Esophagus muscularis mucosa (tissue), 4 donors: Measurements from ENCODE around the gene PPIP5K1. TPM values are rescaled to one million over a fixed set of nuclear protein-coding genes. Genes with fewer than 3 reads are reported as not detected.

Experiments used
- DNase-seq: peaks from one replicate; pipeline ENCODE4 v3.0.0-alpha.2; 2017; ENCODE audit errors: extremely low spot score
- H3K27ac ChIP-seq, 4 donors: fragments of 200-600 bp; sonication (generic); replicated peaks in 1 of 4; 1 replicate in 3 of 4; 2 replicates in 1 of 4; pipeline ENCODE4 v1.5.1; 2016 to 2019; ENCODE audit warnings: mild to moderate bottlenecking in 1 of 4
- H3K27me3 ChIP-seq, 4 donors: fragments of 200-600 bp; sonication (generic); one replicate each; pipeline versions ENCODE4 v1.5.1 to v1.6.0; 2016 to 2019
- H3K36me3 ChIP-seq, 4 donors: fragments of 200-600 bp; sonication (generic); one replicate each; pipeline ENCODE4 v1.5.1; 2016 to 2019
- H3K4me1 ChIP-seq, 4 donors: fragments of 200-600 bp; sonication (generic); one replicate each; pipeline ENCODE4 v1.5.1; 2016 to 2019
- H3K4me3 ChIP-seq, 4 donors: fragments of 200-600 bp; sonication (generic); 1 replicate in 2 of 4; 2 replicates in 2 of 4; pipeline ENCODE4 v1.5.1; 2016 to 2019; ENCODE audit warnings: mild to moderate bottlenecking in 4 of 4, moderate library complexity in 1 of 4
- H3K9me3 ChIP-seq, 4 donors: fragments of 200-600 bp; sonication (generic); 1 replicate in 3 of 4; 2 replicates in 1 of 4; pipeline ENCODE4 v1.5.1; 2016 to 2019
- EP300 ChIP-seq: sonication (generic); formaldehyde crosslinking; IDR thresholded peaks from one replicate; pipeline ENCODE4 v1.6.1; 2017; ENCODE audit warnings: antibody characterized with exemption
- POLR2A ChIP-seq: fragments of 450-650 bp; IDR thresholded peaks from one replicate; pipeline ENCODE4 v1.6.1; 2017; ENCODE audit warnings: antibody characterized with exemption, moderate library complexity, mild to moderate bottlenecking, low read depth
- POLR2AphosphoS5 ChIP-seq, 2 donors: sonication (generic); formaldehyde crosslinking; IDR thresholded peaks; one replicate each; pipeline ENCODE4 v1.6.1; 2017; ENCODE audit warnings: antibody characterized with exemption in 2 of 2
- WGBS: methylation state at CpG from one replicate; pipeline ENCODE4 v1.1.5; 2018; 5-methylcytosine and 5-hydroxymethylcytosine counted together
- intact Hi-C: fragments of 100-400 bp; cut with DNase I; formaldehyde crosslinking; loops from one replicate; pipeline ENCODE4 v1.15.1; 2023
- total RNA-seq, 4 donors: library from RNA; depleted of rRNA; stranded (reverse); fragments of >200 nt; gene quantifications; one replicate each; pipeline versions ENCODE4 v1.1.0 to v1.2.1, GENCODE V29; 2016
- TF ChIP-seq, protein P1 (sequence below), 3 experiments: fragments of 200-600 bp in 2 of 3; fragments of 450-650 bp in 1 of 3; sonication (generic) in 2 of 3; IDR thresholded peaks; one replicate each; pipeline ENCODE4 v1.5.1; 2017 to 2019; ENCODE audit warnings: antibody characterized with exemption in 3 of 3, mild to moderate bottlenecking in 2 of 3, moderate library complexity in 1 of 3

The PPIP5K1 gene
- total RNA-seq, 4 donors from 2014 or later, result 9.8 to 73.4 (median 23.3) TPM

- 10% methylated on average over 10 of the region's 18 CpGs for WGBS
- Histone ChIP-seq H3K9me3 (no peaks in the 10 kb centered on the region), H3K4me1 (peaks cover 32 to 49% (median 45%) of the 10 kb centered on the region in 4 donors), H3K27ac (peak overlapping the region; percentile 79 to 87 (median 84)), H3K27me3 (no peaks in the 10 kb centered on the region), H3K36me3 (peaks cover 20 to 33% (median 30%) of the 10 kb centered on the region in 4 donors), H3K4me3 (peak overlapping the region; percentile 57 to 69 (median 64))
- no peak for DNase-seq
- intact Hi-C loops, result no loop called here
- TF ChIP-seq POLR2AphosphoS5 (IDR thresholded peaks at IDR 0.05) (peak in 1 of 2 donors; percentile 12), EP300 (no peak)
These were observed 71.7 kb downstream of the PPIP5K1 start for GRCh38 chr15:43518197-43518761.

DNA sequence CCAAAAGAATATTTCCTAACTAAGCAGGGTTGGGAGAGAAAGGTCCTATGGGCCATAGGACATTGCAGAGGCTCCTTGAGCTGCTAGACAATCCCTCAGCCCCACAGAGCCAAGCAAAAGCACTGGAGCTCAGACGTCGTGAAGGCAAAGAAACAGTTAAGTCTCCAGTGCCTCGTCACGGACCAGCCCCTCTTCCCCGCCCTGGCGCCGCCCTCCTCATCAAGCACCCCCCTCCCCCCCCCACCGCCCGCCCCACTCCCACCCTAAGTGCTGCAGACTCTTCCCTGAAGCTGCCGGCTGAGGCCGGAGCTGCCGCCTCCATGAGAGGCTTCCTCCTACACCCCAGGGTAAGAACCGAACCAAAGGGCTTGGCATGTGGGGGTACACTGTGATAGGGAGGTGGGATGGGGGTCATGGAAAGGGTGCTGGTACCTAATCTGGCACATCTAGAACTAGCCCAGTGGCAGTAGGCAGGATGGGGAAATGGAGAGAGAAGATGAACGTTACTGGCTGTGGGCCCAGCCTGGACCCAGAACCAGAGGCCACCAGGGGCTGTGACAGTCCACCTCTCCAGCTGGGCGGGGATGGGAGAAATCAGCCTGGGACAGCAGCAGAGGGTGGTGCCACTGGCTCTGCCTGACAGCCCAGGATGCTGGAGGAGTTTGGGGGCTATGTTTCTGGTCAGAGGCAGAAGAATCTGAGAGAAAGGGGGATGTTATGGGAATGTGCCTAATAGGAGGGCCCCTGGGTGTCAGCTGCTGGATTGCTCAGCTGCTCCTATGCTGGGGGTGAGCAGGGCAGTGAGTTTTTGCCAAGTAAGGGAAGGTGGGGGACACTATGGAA is 72.4 kb downstream of the PPIP5K1 start, which contains the start of gene MAP1A:
TSS of gene MAP1A (plus strand) at position 255 of the 843 bp plus-strand sequence. CDS start 3,866 bp downstream, outside the sequence.
- 5% methylated on average over 7 of the region's 15 CpGs for WGBS
- H3K9me3 ChIP-seq, result no peaks in the 10 kb centered on the region
- H3K4me1 ChIP-seq, result peaks cover 32 to 49% (median 45%) of the 10 kb centered on the region in 4 donors
- H3K27me3 ChIP-seq, result no peaks in the 10 kb centered on the region
- H3K4me3 ChIP-seq, result peak within 1 kb of the TSS; percentile 57 to 69 (median 64)
- peak within 1 kb of the TSS; percentile 79 to 87 (median 84) for H3K27ac ChIP-seq
- DNase-seq, result no peak
- intact Hi-C loops, result no loop called here
- H3K36me3 ChIP-seq, result peaks cover 20 to 26% (median 23%) of the 10 kb centered on the region in 4 donors
- TF ChIP-seq EP300, result no peak
- peak; percentile 33 to 70 for TF ChIP-seq POLR2AphosphoS5 (IDR thresholded peaks at IDR 0.05)

DNA sequence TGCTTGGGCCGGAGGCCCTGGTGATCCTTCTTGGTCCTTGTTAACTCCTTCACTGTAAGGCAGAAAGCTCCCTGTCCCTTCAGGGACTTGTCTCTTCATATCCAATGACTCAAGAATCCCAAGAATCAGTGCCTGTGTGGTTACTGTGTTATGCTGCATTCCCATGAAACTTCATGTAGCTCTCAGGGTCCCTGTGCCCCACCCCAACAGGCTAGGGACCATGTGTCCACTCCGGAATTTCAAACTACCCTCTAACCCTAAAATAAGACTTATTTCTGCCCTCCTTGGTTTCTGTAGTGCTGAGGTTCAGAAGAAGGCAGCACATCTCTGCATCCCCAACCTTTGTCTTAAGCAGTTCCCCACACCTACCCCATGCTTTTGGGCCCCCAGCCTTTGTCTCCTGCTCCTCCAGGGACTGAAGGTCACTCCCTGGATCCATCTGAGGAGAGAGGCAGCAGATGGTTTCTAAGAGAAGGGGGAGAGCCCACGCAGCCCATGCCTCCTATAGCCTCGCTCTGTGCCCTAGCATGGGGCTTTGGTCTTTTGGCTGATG is 73.1 kb downstream of the PPIP5K1 start:
- no peaks in the 10 kb centered on the region for H3K27me3 ChIP-seq
- no peak for TF ChIP-seq EP300
- TF ChIP-seq, protein P1, sequence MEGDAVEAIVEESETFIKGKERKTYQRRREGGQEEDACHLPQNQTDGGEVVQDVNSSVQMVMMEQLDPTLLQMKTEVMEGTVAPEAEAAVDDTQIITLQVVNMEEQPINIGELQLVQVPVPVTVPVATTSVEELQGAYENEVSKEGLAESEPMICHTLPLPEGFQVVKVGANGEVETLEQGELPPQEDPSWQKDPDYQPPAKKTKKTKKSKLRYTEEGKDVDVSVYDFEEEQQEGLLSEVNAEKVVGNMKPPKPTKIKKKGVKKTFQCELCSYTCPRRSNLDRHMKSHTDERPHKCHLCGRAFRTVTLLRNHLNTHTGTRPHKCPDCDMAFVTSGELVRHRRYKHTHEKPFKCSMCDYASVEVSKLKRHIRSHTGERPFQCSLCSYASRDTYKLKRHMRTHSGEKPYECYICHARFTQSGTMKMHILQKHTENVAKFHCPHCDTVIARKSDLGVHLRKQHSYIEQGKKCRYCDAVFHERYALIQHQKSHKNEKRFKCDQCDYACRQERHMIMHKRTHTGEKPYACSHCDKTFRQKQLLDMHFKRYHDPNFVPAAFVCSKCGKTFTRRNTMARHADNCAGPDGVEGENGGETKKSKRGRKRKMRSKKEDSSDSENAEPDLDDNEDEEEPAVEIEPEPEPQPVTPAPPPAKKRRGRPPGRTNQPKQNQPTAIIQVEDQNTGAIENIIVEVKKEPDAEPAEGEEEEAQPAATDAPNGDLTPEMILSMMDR (IDR thresholded peaks at IDR 0.05), result no peak
- TF ChIP-seq POLR2A, result no peak
- TF ChIP-seq POLR2AphosphoS5 (IDR thresholded peaks at IDR 0.05), result no peak
- peak overlapping the region; percentile 57 to 69 (median 64) for H3K4me3 ChIP-seq
- DNase-seq, result no peak
- H3K9me3 ChIP-seq, result no peaks in the 10 kb centered on the region
- peaks cover 32 to 49% (median 46%) of the 10 kb centered on the region in 4 donors for H3K4me1 ChIP-seq
- peaks cover 13 to 19% (median 16%) of the 10 kb centered on the region in 4 donors for H3K36me3 ChIP-seq
- peak overlapping the region; percentile 79 to 87 (median 84) for H3K27ac ChIP-seq
- WGBS, result 20% methylated on average over 3 of the region's 4 CpGs
- intact Hi-C loops, result no loop called here

GRCh38 chr15:43516185-43516584 is 73.8 kb downstream of the PPIP5K1 start:
- H3K4me1 ChIP-seq, result peaks cover 39 to 55% (median 53%) of the 10 kb centered on the region in 4 donors
- WGBS, result 27% methylated on average over 5 of the region's 5 CpGs
- peak overlapping the region; percentile 79 to 87 (median 84) for H3K27ac ChIP-seq
- DNase-seq, result no peak
- H3K4me3 ChIP-seq, result peak overlapping the region in 3 of 4 donors; percentile 57 to 69 (median 67)
- intact Hi-C loops, result no loop called here
- H3K36me3 ChIP-seq, result peaks cover 7 to 12% (median 9%) of the 10 kb centered on the region in 4 donors
- no peaks in the 10 kb centered on the region for H3K27me3 ChIP-seq
- no peak for TF ChIP-seq POLR2A
- no peak for TF ChIP-seq EP300
- TF ChIP-seq, protein P1 (IDR thresholded peaks at IDR 0.05), result no peak
- TF ChIP-seq POLR2AphosphoS5 (IDR thresholded peaks at IDR 0.05), result peak; percentile 21 to 30
- no peaks in the 10 kb centered on the region for H3K9me3 ChIP-seq

- intact Hi-C loops, result no loop called here
- Histone ChIP-seq H3K9me3 (no peaks in the 10 kb centered on the region), H3K27me3 (no peaks in the 10 kb centered on the region), H3K4me3 (peak overlapping the region in 2 of 4 donors; percentile 57 to 69), H3K4me1 (peaks cover 42 to 59% (median 55%) of the 10 kb centered on the region in 4 donors), H3K27ac (peak overlapping the region; percentile 79 to 87 (median 84)), H3K36me3 (peaks cover 2 to 7% (median 5%) of the 10 kb centered on the region in 4 donors)
- no peak for TF ChIP-seq POLR2AphosphoS5 (IDR thresholded peaks at IDR 0.05)
- TF ChIP-seq POLR2A, result no peak
- TF ChIP-seq EP300, result no peak
- TF ChIP-seq, protein P1 (IDR thresholded peaks at IDR 0.05), result no peak
- 41% methylated on average over 2 of the region's 2 CpGs for WGBS
- no peak for DNase-seq
These were observed 74.3 kb downstream of the PPIP5K1 start for GRCh38 chr15:43515741-43516140.
